Effector memory CD4-positive, alpha-beta T cell (primary cell): ENCODE results near the gene RMDN2.

ENCODE experiments used
- DNase-seq, 3 donors: peaks; one replicate each; pipeline ENCODE4 v3.0.0-alpha.2; 2020
- H3K27ac ChIP-seq: 2 replicates; pipeline ENCODE4 v1.7.0; 2013; ENCODE audit warnings: mild to moderate bottlenecking, low read length, moderate library complexity; ENCODE audit not compliant: insufficient read depth, poor library complexity, severe bottlenecking
- H3K27me3 ChIP-seq: replicated peaks from 2 replicates; pipeline ENCODE4 v1.7.0; 2013; ENCODE audit warnings: mild to moderate bottlenecking, low read length; ENCODE audit not compliant: insufficient read depth, control insufficient read depth, poor library complexity, severe bottlenecking
- H3K36me3 ChIP-seq: 2 replicates; pipeline ENCODE4 v1.7.0; 2013; ENCODE audit warnings: mild to moderate bottlenecking, low read length, moderate library complexity; ENCODE audit not compliant: control insufficient read depth, insufficient read depth
- H3K4me1 ChIP-seq: 2 replicates; pipeline ENCODE4 v1.7.0; 2013; ENCODE audit warnings: low read length, mild to moderate bottlenecking; ENCODE audit not compliant: control insufficient read depth, insufficient read depth, poor library complexity, severe bottlenecking
- H3K4me3 ChIP-seq: 2 replicates; pipeline ENCODE4 v1.7.0; 2013; ENCODE audit warnings: low read length, low read depth, mild to moderate bottlenecking; ENCODE audit not compliant: insufficient read depth, poor library complexity, severe bottlenecking
- H3K9me3 ChIP-seq: 2 replicates; pipeline ENCODE4 v1.7.0; 2013; ENCODE audit warnings: mild to moderate bottlenecking, low read length, moderate library complexity; ENCODE audit not compliant: control insufficient read depth
- total RNA-seq, 3 donors: gene quantifications; one replicate each; lab custom pipeline; 2026; lab: John Stamatoyannopoulos, UW

RMDN2 gene
- 1.9 to 2.8 (median 2.5) reads per million in 3 donors for total RNA-seq

- H3K27ac ChIP-seq: peak within 1 kb of the TSS; percentile 58
- DNase-seq: peak; percentile 38 to 65 (median 53)
- H3K9me3 ChIP-seq: no peaks in the 10 kb centered on the region
- H3K4me1 ChIP-seq: no peaks in the 10 kb centered on the region
- no peaks in the 10 kb centered on the region for H3K36me3 ChIP-seq
- no peaks in the 10 kb centered on the region for H3K27me3 ChIP-seq
- H3K4me3 ChIP-seq: peak within 1 kb of the TSS; percentile 83
These were observed at the start of gene RMDN2 for GRCh38 chr2:37925063-37925897. Gene RMDN2, plus strand, starts transcription at chr2:37925287. Its CDS starts 3,991 bp downstream, at chr2:37929278.

- Histone ChIP-seq H3K9me3 (no peaks in the 10 kb centered on the region), H3K27ac (no peak overlapping the region), H3K4me3 (no peak overlapping the region), H3K27me3 (no peaks in the 10 kb centered on the region), H3K4me1 (no peaks in the 10 kb centered on the region), H3K36me3 (no peaks in the 10 kb centered on the region)
- DNase-seq: no peak
These were observed 49.6 kb upstream of the RMDN2 start for GRCh38 chr2:37875403-37875906.

- Histone ChIP-seq H3K9me3 (no peaks in the 10 kb centered on the region), H3K4me3 (no peak overlapping the region), H3K27me3 (no peaks in the 10 kb centered on the region), H3K4me1 (no peaks in the 10 kb centered on the region), H3K27ac (no peak overlapping the region), H3K36me3 (no peaks in the 10 kb centered on the region)
- no peak for DNase-seq
These were observed 48.9 kb upstream of the RMDN2 start for GRCh38 chr2:37876227-37876626.

GRCh38 chr2:37877457-37878315 is 47.4 kb upstream of the RMDN2 start:
- Histone ChIP-seq H3K27me3 (no peaks in the 10 kb centered on the region), H3K27ac (no peak overlapping the region), H3K36me3 (no peaks in the 10 kb centered on the region), H3K4me3 (no peak overlapping the region), H3K4me1 (no peaks in the 10 kb centered on the region), H3K9me3 (no peaks in the 10 kb centered on the region)
- DNase-seq: peak in 1 of 3 donors; percentile 21

- Histone ChIP-seq H3K27me3 (no peaks in the 10 kb centered on the region), H3K4me1 (no peaks in the 10 kb centered on the region), H3K4me3 (no peak overlapping the region), H3K9me3 (no peaks in the 10 kb centered on the region), H3K36me3 (no peaks in the 10 kb centered on the region), H3K27ac (no peak overlapping the region)
- no peak for DNase-seq
These were observed 46.6 kb upstream of the RMDN2 start for GRCh38 chr2:37878536-37878935.

GRCh38 chr2:37880551-37880950 is 44.5 kb upstream of the RMDN2 start:
- H3K4me1 ChIP-seq: no peaks in the 10 kb centered on the region
- no peaks in the 10 kb centered on the region for H3K27me3 ChIP-seq
- H3K27ac ChIP-seq: no peak overlapping the region
- no peaks in the 10 kb centered on the region for H3K36me3 ChIP-seq
- DNase-seq: no peak
- H3K4me3 ChIP-seq: no peak overlapping the region
- no peaks in the 10 kb centered on the region for H3K9me3 ChIP-seq

GRCh38 chr2:37881397-37881796 is 43.7 kb upstream of the RMDN2 start:
- Histone ChIP-seq H3K27me3 (no peaks in the 10 kb centered on the region), H3K4me1 (no peaks in the 10 kb centered on the region), H3K9me3 (no peaks in the 10 kb centered on the region), H3K4me3 (no peak overlapping the region), H3K27ac (no peak overlapping the region), H3K36me3 (no peaks in the 10 kb centered on the region)
- no peak for DNase-seq

GRCh38 chr2:37882036-37882435 is 43.1 kb upstream of the RMDN2 start:
- Histone ChIP-seq H3K4me3 (no peak overlapping the region), H3K27ac (no peak overlapping the region), H3K4me1 (no peaks in the 10 kb centered on the region), H3K36me3 (no peaks in the 10 kb centered on the region), H3K27me3 (no peaks in the 10 kb centered on the region), H3K9me3 (no peaks in the 10 kb centered on the region)
- no peak for DNase-seq

GRCh38 chr2:37883518-37883917 is 41.6 kb upstream of the RMDN2 start:
- Histone ChIP-seq H3K4me1 (no peaks in the 10 kb centered on the region), H3K4me3 (no peak overlapping the region), H3K36me3 (no peaks in the 10 kb centered on the region), H3K27me3 (no peaks in the 10 kb centered on the region), H3K27ac (no peak overlapping the region), H3K9me3 (no peaks in the 10 kb centered on the region)
- DNase-seq: no peak
